ENCODE data around the gene SP1. TPM values are rescaled to one million over a fixed set of nuclear protein-coding genes. Genes with fewer than 3 reads are reported as not detected.
"Not testable (repeated sequence)": the region's sequence is repeated elsewhere in the genome, so short reads cannot be mapped to it uniquely, and the experiment has no call there.

Gene SP1
- total RNA-seq, 1 experiment from 2014 or later: 81.0 TPM

- H3K27me3 ChIP-seq (ENCODE audit: control insufficient read depth, insufficient read depth, low read length): no peaks in the 10 kb centered on the region
- TF ChIP-seq REST (IDR thresholded peaks at IDR 0.05; ENCODE audit: insufficient read depth in 1 of 2, low read depth in 2 of 2, low read length in 1 of 2) (no peak), CTCF (IDR thresholded peaks at IDR 0.05) (no peak), POLR2AphosphoS5 (IDR thresholded peaks at IDR 0.05; ENCODE audit: low read depth, low read length) (no peak), TCF7L2 (IDR thresholded peaks at IDR 0.05; ENCODE audit: low read depth, low read length) (no peak), SIN3A (IDR thresholded peaks at IDR 0.05; ENCODE audit: borderline replicate concordance, insufficient read depth, low read depth, low read length) (no peak)
- CTCF ChIA-PET: no interaction called here
- intact Hi-C loops (cut with micrococcal nuclease; ENCODE audit: unreplicated experiment): no loop called here
- no peak overlapping the region for H3K27ac ChIP-seq (ENCODE audit: low read length)
- no TSS peak for BruUV-seq (replicated peaks)
- in situ Hi-C loops (cut with HindIII; ENCODE audit: low pct_unique_long_range_greater_than_20kb, low sequenced_read_pairs): no loop called here
- H3K4me3 ChIP-seq (ENCODE audit: low read depth in 2 of 2, low read length in 2 of 2): no peak overlapping the region
- POLR2A ChIA-PET: no interaction called here
- H3K9me3 ChIP-seq (ENCODE audit: control insufficient read depth, insufficient read depth, low read depth, low read length): no peaks in the 10 kb centered on the region
- H3K4me1 ChIP-seq (ENCODE audit: control insufficient read depth, insufficient read depth, low read length): 0 out of 2 replicates have a peak, but pooled peaks cover 6% of the 10 kb centered on the region
- DNase-seq (ENCODE audit: low read depth, low spot score) (no peak), ATAC-seq (0 out of 2 replicates have a peak, but pooled peaks have one; percentile 23)
- H3K36me3 ChIP-seq (ENCODE audit: control insufficient read depth, insufficient read depth, low read length): no peaks in the 10 kb centered on the region
These were observed 51.2 kb downstream of the SP1 start for GRCh38 chr12:53431187-53431586.

- BruUV-seq (replicated peaks); intact Hi-C loops (cut with micrococcal nuclease; ENCODE audit: unreplicated experiment); H3K4me3 ChIP-seq (ENCODE audit: low read depth in 2 of 2, low read length in 2 of 2); H3K36me3 ChIP-seq (ENCODE audit: control insufficient read depth, insufficient read depth, low read length); ATAC-seq; in situ Hi-C loops (cut with HindIII; ENCODE audit: low pct_unique_long_range_greater_than_20kb, low sequenced_read_pairs); CTCF ChIA-PET; H3K27ac ChIP-seq (ENCODE audit: low read length); DNase-seq (ENCODE audit: low read depth, low spot score); H3K27me3 ChIP-seq (ENCODE audit: control insufficient read depth, insufficient read depth, low read length); H3K9me3 ChIP-seq (ENCODE audit: control insufficient read depth, insufficient read depth, low read depth, low read length); H3K4me1 ChIP-seq (ENCODE audit: control insufficient read depth, insufficient read depth, low read length): not testable (repeated sequence)
- POLR2A ChIA-PET: interaction anchor here (0.6 kb wide), 1 partner anchor 15 kb away, joined by 3 read pairs; no protein-coding TSS in a partner anchor
These were observed 55.4 kb downstream of the SP1 start for GRCh38 chr12:53435326-53435725.

- ATAC-seq; BruUV-seq (replicated peaks); H3K27me3 ChIP-seq (ENCODE audit: control insufficient read depth, insufficient read depth, low read length); H3K9me3 ChIP-seq (ENCODE audit: control insufficient read depth, insufficient read depth, low read depth, low read length); H3K27ac ChIP-seq (ENCODE audit: low read length); DNase-seq (ENCODE audit: low read depth, low spot score); intact Hi-C loops (cut with micrococcal nuclease; ENCODE audit: unreplicated experiment); H3K4me1 ChIP-seq (ENCODE audit: control insufficient read depth, insufficient read depth, low read length); H3K4me3 ChIP-seq (ENCODE audit: low read depth in 2 of 2, low read length in 2 of 2); in situ Hi-C loops (cut with HindIII; ENCODE audit: low pct_unique_long_range_greater_than_20kb, low sequenced_read_pairs); H3K36me3 ChIP-seq (ENCODE audit: control insufficient read depth, insufficient read depth, low read length): not testable (repeated sequence)
- CTCF ChIA-PET: interaction anchor here (0.6 kb wide), 2 partner anchors 60 to 87 kb away, joined by 3 to 7 read pairs; partner anchors contain the start of gene MAP3K12
- POLR2A ChIA-PET: interaction anchor here (0.7 kb wide), 1 partner anchor 63 kb away, joined by 3 read pairs; no protein-coding TSS in a partner anchor
These were observed 59.6 kb downstream of the SP1 start for GRCh38 chr12:53439582-53439981.
